Measurements from ENCODE around the gene DCAF11.

DNA sequence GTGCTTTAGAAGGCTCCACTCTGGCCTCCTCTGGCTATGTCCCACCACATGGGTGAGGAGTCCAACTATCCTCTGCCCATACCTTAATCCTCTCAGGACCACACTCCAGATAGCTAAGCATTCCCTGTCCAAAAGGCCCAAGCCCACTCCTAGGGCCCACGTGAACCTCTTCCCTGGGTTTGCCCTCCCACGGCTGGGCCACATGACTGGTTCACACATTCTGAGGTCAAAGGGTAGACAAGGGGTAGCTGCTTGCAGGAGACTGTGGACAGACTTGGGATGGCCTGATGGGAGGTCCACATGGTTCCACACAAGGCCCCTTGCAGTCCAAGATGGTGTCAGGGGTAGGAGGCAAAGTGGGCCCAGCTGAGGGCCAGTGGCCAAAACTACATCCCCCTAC, 26.5 kb upstream of the DCAF11 start:
- no peak for TF ChIP-seq CTCF (IDR thresholded peaks at IDR 0.05; ENCODE audit: low read depth, low read length)
- no peak for TF ChIP-seq EZH2phosphoT487 (IDR thresholded peaks at IDR 0.05; ENCODE audit: low read depth)

Data from OCI-LY3 (cell line).